ENCODE results near the gene UCP3. TPM values are rescaled to one million over a fixed set of nuclear protein-coding genes. Genes with fewer than 3 reads are reported as not detected.

Gene UCP3
- total and polyA plus RNA-seq, 2 of the 8 experiments (the other 6 are each of a cell fraction or from before 2014, with no cell fraction given), result 0.85 to 1.3 TPM

DNA sequence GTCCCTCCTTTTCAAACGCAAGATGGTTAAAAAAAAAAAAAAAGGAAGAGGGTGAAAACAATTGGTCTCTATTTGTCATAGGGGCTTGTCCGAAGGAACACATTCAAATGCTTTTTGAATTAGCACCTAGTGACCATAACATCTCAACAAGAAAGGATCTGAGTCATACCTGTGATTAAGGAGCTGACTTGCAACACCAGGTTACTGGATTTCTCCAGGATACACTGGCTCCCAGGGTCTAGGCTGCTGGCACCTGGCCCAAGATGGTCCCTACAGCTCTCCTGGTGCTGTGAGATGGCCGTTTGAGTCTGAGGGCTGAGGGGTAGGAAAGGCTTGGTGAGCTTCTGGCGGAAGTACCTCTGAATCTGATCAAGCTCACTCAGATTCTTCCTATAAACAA, 28.4 kb upstream of the UCP3 start:
- H3K27me3 ChIP-seq (replicated peaks in 1 of 4; ENCODE audit: control insufficient read depth in 3 of 4, extremely low read depth in 1 of 4, insufficient read depth in 3 of 4, low read length in 3 of 4), result no peaks in the 10 kb centered on the region
- no peak overlapping the region for H4K5ac ChIP-seq (ENCODE audit: insufficient read length, low read depth, low read length)
- TF ChIP-seq ZNF274 (IDR thresholded peaks at IDR 0.05; ENCODE audit: borderline replicate concordance, extremely low read depth, low read length), result no peak
- H2AK5ac ChIP-seq (ENCODE audit: low read depth, low read length), result no peak overlapping the region
- H2BK5ac ChIP-seq (ENCODE audit: low read depth, low read length), result no peak overlapping the region
- H3K9ac ChIP-seq (replicated peaks in 1 of 4; ENCODE audit: extremely low read depth in 1 of 4, low read depth in 3 of 4, low read length in 3 of 4), result no peak overlapping the region
- H3K4me3 ChIP-seq (ENCODE audit: extremely low read depth in 1 of 4, insufficient read depth in 2 of 4, low read depth in 3 of 4, low read length in 4 of 4), result no peak overlapping the region
- H2BK15ac ChIP-seq (ENCODE audit: low read length), result no peak overlapping the region
- no peak for FAIRE-seq
- ChIA-PET CTCF (ENCODE audit: partially characterized antibody) (interaction anchor here (1.6 kb wide), 1 partner anchor 32 kb away, joined by 4 read pairs; no protein-coding TSS in a partner anchor), POLR2A (ENCODE audit: partially characterized antibody) (no interaction called here)
- no peaks in the 10 kb centered on the region for H3K23me2 ChIP-seq (ENCODE audit: low read depth, low read length)
- DNase-seq (ENCODE audit: low read depth in 1 of 2, low spot score in 2 of 2), result no peak
- no peak overlapping the region for H2BK20ac ChIP-seq (ENCODE audit: low read length)
- no peaks in the 10 kb centered on the region for H3K79me2 ChIP-seq (ENCODE audit: control insufficient read depth in 1 of 2, insufficient read depth in 2 of 2, low read length in 2 of 2)
- no peak overlapping the region for H3K56ac ChIP-seq (replicated peaks; ENCODE audit: insufficient read length, low read depth, low read length)
- peaks cover 4 to 32% (median 11%) of the 10 kb centered on the region in 4 experiments; a peak in 6 of 8 replicates for H3K36me3 ChIP-seq (ENCODE audit: control insufficient read depth in 2 of 4, insufficient read depth in 4 of 4, low read length in 3 of 4)
- no peak overlapping the region for H3K27ac ChIP-seq (ENCODE audit: low read depth, low read length)
- H4K8ac ChIP-seq (ENCODE audit: extremely low read depth, insufficient read depth, low read length), result no peak overlapping the region
- peaks cover 0 to 2% of the 10 kb centered on the region in 2 experiments for H4K20me1 ChIP-seq (replicated peaks in 1 of 2; ENCODE audit: control insufficient read depth in 1 of 2, insufficient read depth in 2 of 2, low read length in 2 of 2)
- H3K4ac ChIP-seq (replicated peaks; ENCODE audit: insufficient read length, low read depth, low read length), result no peak overlapping the region
- H3K14ac ChIP-seq (ENCODE audit: insufficient read length), result no peak overlapping the region
- no peaks in the 10 kb centered on the region for H3K79me1 ChIP-seq (ENCODE audit: low read depth, low read length)
- H2BK120ac ChIP-seq (replicated peaks; ENCODE audit: low read depth, low read length), result no peak overlapping the region
- no peak overlapping the region for H3K18ac ChIP-seq (ENCODE audit: extremely low read depth, low read length)
- no peak overlapping the region for H3K4me2 ChIP-seq (ENCODE audit: insufficient read depth in 1 of 2, low read depth in 2 of 2, low read length in 2 of 2)
- H3K4me1 ChIP-seq (replicated peaks in 1 of 4; ENCODE audit: control insufficient read depth in 3 of 4, insufficient read depth in 4 of 4, low read length in 3 of 4), result no peaks in the 10 kb centered on the region
- 85% methylated on average over 4 of the region's 4 CpGs; no CpG with 5 or more reads in 1 of the 2 experiments for WGBS, 2 experiments (ENCODE audit: extremely low coverage in 1 of 2, insufficient coverage in 1 of 2, insufficient read length in 1 of 2, insufficient replicate concordance in 2 of 2, low coverage in 1 of 2, low lambda C conversion rate in 2 of 2, missing lambda C conversion rate in 1 of 2)
- no peak overlapping the region for H2BK12ac ChIP-seq (ENCODE audit: low read depth, low read length)
- H4K91ac ChIP-seq (replicated peaks; ENCODE audit: insufficient read length, low read length), result no peak overlapping the region
- H3K23ac ChIP-seq (ENCODE audit: insufficient read length), result no peak overlapping the region
- H2AFZ ChIP-seq (ENCODE audit: low read length), result no peak overlapping the region
- no peaks in the 10 kb centered on the region for H3K9me3 ChIP-seq (ENCODE audit: insufficient read depth in 2 of 2, low read depth in 1 of 2, low read length in 1 of 2)

All from H1 (cell line).